ENCODE data around the gene CXCL12.

- TF ChIP-seq POLR2AphosphoS5 (IDR thresholded peaks at IDR 0.05) (no peak), CTCF (IDR thresholded peaks at IDR 0.05) (no peak), POLR2A (IDR thresholded peaks at IDR 0.05) (no peak), EP300 (IDR thresholded peaks at IDR 0.05) (no peak)
These were observed 1.7 kb downstream of the CXCL12 start for GRCh38 chr10:44382981-44383748.
